HG03558 (cell line): Measurements from ENCODE around the gene PRKCA.

Source experiments
- ATAC-seq: cut with Tn5 transposase; IDR thresholded peaks from one replicate; pipeline ENCODE4 v1.9.1; 2021; ENCODE audit warnings: moderate number of reproducible peaks; ENCODE audit not compliant: unreplicated experiment; ENCODE audit errors: extremely low read depth

The PRKCA gene

GRCh38 chr17:66430846-66431795, 128.7 kb downstream of the PRKCA start:
- ATAC-seq: no peak

GRCh38 chr17:66431910-66432309, 129.5 kb downstream of the PRKCA start:
- ATAC-seq: no peak

- ATAC-seq: no peak
Observed at GRCh38 chr17:66432411-66432957, 130.1 kb downstream of the PRKCA start.

- no peak for ATAC-seq
Observed at GRCh38 chr17:66432996-66433551, 130.7 kb downstream of the PRKCA start.

GRCh38 chr17:66435182-66435581, 132.8 kb downstream of the PRKCA start:
- ATAC-seq: no peak

- no peak for ATAC-seq
Observed at GRCh38 chr17:66436631-66437030, 134.2 kb downstream of the PRKCA start.

GRCh38 chr17:66437476-66438026, 135.1 kb downstream of the PRKCA start:
- no peak for ATAC-seq

GRCh38 chr17:66438101-66438500, 135.7 kb downstream of the PRKCA start:
- ATAC-seq: no peak

GRCh38 chr17:66441101-66441661, 138.8 kb downstream of the PRKCA start:
- peak; percentile 87 for ATAC-seq

GRCh38 chr17:66443166-66443565, 140.8 kb downstream of the PRKCA start:
- no peak for ATAC-seq

GRCh38 chr17:66443606-66444005, 141.2 kb downstream of the PRKCA start:
- ATAC-seq: no peak

- no peak for ATAC-seq
Observed at GRCh38 chr17:66444031-66444430, 141.6 kb downstream of the PRKCA start.

- no peak for ATAC-seq
Observed at GRCh38 chr17:66445229-66445628, 142.8 kb downstream of the PRKCA start.

GRCh38 chr17:66446419-66446818, 144.0 kb downstream of the PRKCA start:
- no peak for ATAC-seq

GRCh38 chr17:66447159-66447558, 144.7 kb downstream of the PRKCA start:
- no peak for ATAC-seq

- ATAC-seq: no peak
Observed at GRCh38 chr17:66448026-66448639, 145.7 kb downstream of the PRKCA start.

GRCh38 chr17:66449418-66449977, 147.1 kb downstream of the PRKCA start:
- ATAC-seq: no peak

GRCh38 chr17:66450008-66450851, 147.8 kb downstream of the PRKCA start:
- ATAC-seq: no peak

- no peak for ATAC-seq
Observed at GRCh38 chr17:66450852-66451158, 148.4 kb downstream of the PRKCA start.
